Prostate gland (tissue), 2 donors: ENCODE results near the gene PITX1.

Experiments
- POLR2A ChIP-seq: fragments of 450-650 bp; IDR thresholded peaks from one replicate; pipeline ENCODE4 v1.6.1; 2016; ENCODE audit warnings: antibody characterized with exemption, mild to moderate bottlenecking
- POLR2AphosphoS5 ChIP-seq: sonication (generic); formaldehyde crosslinking; IDR thresholded peaks from one replicate; pipeline ENCODE4 v1.6.1; 2017; ENCODE audit warnings: antibody characterized with exemption
- TF ChIP-seq, protein P1 (sequence below), 4 experiments: fragments of 200-600 bp in 2 of 4; fragments of 450-650 bp in 2 of 4; sonication (generic) in 2 of 4; IDR thresholded peaks; 1 replicate in 3 of 4; 2 replicates in 1 of 4; pipeline ENCODE4 v1.5.1; 2016 to 2019; ENCODE audit warnings: antibody characterized with exemption in 4 of 4, mild to moderate bottlenecking in 2 of 4, moderate library complexity in 2 of 4

DNA sequence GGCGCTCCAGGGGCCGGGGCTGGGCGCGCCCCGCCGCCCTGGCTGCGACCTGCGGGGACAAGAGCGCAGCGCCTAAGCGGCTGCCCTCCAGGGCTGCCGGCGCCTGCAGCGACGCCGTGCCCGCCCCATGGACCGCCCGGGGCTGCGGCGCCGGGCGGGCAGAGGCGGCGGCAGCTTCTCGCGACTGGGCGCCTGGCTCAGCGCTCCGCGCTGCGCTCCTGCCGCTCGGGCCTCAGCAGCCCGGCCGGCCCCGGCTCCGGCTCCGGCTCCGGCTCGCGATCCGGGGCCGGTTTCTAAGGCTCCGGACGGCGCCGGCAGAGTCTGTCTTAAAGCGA is at the start of gene PITX1:
- TF ChIP-seq POLR2A, result no peak
- no peak for TF ChIP-seq POLR2AphosphoS5
- TF ChIP-seq, protein P1, sequence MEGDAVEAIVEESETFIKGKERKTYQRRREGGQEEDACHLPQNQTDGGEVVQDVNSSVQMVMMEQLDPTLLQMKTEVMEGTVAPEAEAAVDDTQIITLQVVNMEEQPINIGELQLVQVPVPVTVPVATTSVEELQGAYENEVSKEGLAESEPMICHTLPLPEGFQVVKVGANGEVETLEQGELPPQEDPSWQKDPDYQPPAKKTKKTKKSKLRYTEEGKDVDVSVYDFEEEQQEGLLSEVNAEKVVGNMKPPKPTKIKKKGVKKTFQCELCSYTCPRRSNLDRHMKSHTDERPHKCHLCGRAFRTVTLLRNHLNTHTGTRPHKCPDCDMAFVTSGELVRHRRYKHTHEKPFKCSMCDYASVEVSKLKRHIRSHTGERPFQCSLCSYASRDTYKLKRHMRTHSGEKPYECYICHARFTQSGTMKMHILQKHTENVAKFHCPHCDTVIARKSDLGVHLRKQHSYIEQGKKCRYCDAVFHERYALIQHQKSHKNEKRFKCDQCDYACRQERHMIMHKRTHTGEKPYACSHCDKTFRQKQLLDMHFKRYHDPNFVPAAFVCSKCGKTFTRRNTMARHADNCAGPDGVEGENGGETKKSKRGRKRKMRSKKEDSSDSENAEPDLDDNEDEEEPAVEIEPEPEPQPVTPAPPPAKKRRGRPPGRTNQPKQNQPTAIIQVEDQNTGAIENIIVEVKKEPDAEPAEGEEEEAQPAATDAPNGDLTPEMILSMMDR (IDR thresholded peaks at IDR 0.05), result no peak
